ENCODE results near the gene CCDC116.

GRCh38 chr22:21585389-21585788 is 47.2 kb upstream of the CCDC116 start:
- TF ChIP-seq POLR2A (IDR thresholded peaks at IDR 0.05) (no peak), CTCF (IDR thresholded peaks at IDR 0.05) (no peak)
